ENCODE data around the gene AVPR2. TPM values are rescaled to one million over a fixed set of nuclear protein-coding genes. Genes with fewer than 3 reads are reported as not detected.

AVPR2 gene
- total and polyA plus RNA-seq, 9 donors = 0.34 to 1.5 (median 0.55) TPM; not detected in 3

DNA sequence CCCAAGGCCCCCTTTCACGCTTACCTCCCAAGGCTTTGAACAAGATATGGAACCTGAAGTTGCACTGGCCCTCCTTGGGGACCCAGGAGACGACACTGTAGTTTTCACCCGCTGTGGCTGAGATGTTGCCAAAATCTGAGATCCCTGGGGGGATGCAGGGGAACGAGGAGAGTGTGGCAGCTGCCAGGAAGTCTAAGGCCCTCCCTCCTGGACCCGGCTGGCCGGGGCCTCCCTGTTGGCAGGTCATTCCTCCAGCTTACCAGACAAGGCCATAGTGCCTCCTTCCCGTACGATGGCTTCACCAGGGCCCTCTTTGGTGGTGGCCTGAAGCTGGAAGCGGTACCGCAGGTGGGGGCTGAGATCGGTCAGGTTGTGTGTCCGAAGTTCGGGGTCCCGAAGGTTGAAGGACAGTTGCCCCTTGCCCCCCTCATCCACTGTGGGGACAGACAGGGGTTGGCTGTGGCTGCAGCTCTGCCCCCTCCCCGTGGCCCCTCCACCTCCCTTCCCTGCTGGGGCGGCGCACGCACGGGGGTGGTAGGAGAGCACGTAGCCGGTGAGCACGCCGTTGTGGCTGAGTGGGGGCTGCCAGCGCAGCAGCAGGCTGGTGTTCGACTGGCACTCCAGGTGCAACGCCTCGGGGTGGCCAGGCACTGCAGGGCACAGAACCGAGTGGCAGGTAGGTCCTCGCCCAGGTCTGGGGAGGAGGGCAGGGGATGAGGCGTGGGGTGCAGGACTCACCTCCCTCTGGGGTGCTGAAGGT lies 39.7 kb upstream of the AVPR2 start:
- WGBS, 3 donors = 79 to 85% (median 84%) methylated on average over 29 to 30 of the region's 30 CpGs
- H3K9me3 ChIP-seq = no peaks in the 10 kb centered on the region
- TF ChIP-seq, protein P1, sequence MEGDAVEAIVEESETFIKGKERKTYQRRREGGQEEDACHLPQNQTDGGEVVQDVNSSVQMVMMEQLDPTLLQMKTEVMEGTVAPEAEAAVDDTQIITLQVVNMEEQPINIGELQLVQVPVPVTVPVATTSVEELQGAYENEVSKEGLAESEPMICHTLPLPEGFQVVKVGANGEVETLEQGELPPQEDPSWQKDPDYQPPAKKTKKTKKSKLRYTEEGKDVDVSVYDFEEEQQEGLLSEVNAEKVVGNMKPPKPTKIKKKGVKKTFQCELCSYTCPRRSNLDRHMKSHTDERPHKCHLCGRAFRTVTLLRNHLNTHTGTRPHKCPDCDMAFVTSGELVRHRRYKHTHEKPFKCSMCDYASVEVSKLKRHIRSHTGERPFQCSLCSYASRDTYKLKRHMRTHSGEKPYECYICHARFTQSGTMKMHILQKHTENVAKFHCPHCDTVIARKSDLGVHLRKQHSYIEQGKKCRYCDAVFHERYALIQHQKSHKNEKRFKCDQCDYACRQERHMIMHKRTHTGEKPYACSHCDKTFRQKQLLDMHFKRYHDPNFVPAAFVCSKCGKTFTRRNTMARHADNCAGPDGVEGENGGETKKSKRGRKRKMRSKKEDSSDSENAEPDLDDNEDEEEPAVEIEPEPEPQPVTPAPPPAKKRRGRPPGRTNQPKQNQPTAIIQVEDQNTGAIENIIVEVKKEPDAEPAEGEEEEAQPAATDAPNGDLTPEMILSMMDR (IDR thresholded peaks at IDR 0.05) = no peak
- TF ChIP-seq EP300 (IDR thresholded peaks at IDR 0.05) (no peak), POLR2A (IDR thresholded peaks at IDR 0.05) (no peak)
- DNase-seq = no peak
- no peaks in the 10 kb centered on the region for H3K4me1 ChIP-seq (ENCODE audit: insufficient read depth)
- H3K4me3 ChIP-seq = no peak overlapping the region
- no peaks in the 10 kb centered on the region for H3K27me3 ChIP-seq
- intact Hi-C loops (cut with DNase I) = no loop called here
- H3K27ac ChIP-seq = no peak overlapping the region
- no peaks in the 10 kb centered on the region for H3K36me3 ChIP-seq

DNA sequence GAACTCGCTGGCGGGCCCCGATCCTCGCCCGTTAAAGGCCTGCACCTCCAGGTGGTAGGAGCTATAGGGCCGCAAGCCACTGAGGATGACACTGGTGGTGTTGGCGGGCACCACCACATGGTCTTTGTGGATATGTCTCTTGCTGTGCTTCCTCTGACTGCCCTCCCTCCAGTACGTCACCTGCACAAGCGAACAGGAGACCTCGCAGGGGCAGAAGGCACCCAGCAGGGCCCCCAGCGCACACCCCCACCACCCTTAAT lies 39.2 kb upstream of the AVPR2 start:
- Histone ChIP-seq H3K27me3 (no peaks in the 10 kb centered on the region), H3K36me3 (no peaks in the 10 kb centered on the region), H3K4me3 (no peak overlapping the region), H3K27ac (no peak overlapping the region), H3K4me1 (ENCODE audit: insufficient read depth) (no peaks in the 10 kb centered on the region), H3K9me3 (no peaks in the 10 kb centered on the region)
- TF ChIP-seq EP300 (IDR thresholded peaks at IDR 0.05) = no peak
- TF ChIP-seq, protein P1 (IDR thresholded peaks at IDR 0.05) = no peak
- WGBS, 3 donors = 84 to 96% (median 90%) methylated on average over 11 of the region's 11 CpGs
- intact Hi-C loops (cut with DNase I) = no loop called here
- no peak for DNase-seq

DNA sequence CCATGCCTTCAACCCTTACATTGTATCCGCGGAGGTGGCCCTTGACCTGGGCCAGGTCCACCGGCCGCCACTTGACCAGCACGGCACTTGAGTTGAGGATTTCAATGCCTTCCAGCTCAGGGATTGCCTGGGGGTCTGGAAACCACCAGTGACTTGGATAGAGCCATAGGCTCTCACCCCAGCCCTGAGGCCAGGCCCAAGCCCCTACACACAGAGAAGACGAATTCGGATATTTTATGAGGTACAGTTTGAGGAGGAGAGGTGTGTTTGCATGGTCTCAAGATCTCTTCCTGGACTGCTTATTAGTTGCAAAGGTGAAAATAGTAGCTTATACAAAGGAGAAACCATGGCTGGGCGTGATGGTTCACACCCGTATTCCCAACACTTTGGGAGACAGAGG lies 38.8 kb upstream of the AVPR2 start:
- Histone ChIP-seq H3K27ac (no peak overlapping the region), H3K27me3 (no peaks in the 10 kb centered on the region), H3K4me3 (no peak overlapping the region), H3K9me3 (no peaks in the 10 kb centered on the region), H3K4me1 (ENCODE audit: insufficient read depth) (no peaks in the 10 kb centered on the region), H3K36me3 (no peaks in the 10 kb centered on the region)
- intact Hi-C loops (cut with DNase I) = no loop called here
- TF ChIP-seq POLR2A (IDR thresholded peaks at IDR 0.05) = no peak
- no peak for TF ChIP-seq EP300 (IDR thresholded peaks at IDR 0.05)
- TF ChIP-seq, protein P1 (IDR thresholded peaks at IDR 0.05) = no peak
- DNase-seq = no peak
- WGBS, 3 donors = 89 to 94% (median 90%) methylated on average over 9 of the region's 9 CpGs

DNA sequence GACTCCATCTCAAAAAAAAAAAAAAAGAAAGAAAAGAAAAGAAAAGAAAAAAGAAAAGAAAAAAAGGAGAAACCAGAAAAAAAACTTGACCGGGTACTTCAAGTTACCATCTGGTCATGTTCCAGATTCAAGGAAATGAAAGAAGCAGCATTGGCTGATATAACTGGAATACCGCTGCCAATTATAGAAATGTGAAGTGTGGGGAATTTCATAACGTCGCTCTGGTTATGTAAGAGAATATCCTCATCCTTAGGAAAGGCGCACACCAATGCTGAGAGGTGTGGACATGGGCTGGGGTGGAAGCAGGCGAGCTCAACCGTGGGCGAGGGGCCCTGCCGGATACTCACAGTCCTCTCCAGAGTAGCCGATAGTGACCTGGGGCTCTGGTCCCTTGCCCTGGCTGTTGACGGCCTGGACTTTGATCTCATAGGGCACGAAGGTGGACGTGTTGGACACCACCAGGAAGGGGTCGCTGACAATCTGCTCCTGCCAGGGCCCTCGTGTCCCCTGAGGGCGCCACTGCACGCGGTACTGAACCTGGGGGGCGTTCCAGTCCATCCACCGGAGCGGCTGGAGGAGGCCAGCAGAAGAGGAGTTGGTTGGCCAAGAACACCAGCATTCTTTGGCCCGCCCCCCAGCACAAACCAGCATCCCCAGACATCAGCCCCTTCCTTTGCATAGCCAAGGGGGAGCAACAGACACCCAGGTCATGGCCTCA lies 38.0 kb upstream of the AVPR2 start:
- H3K4me3 ChIP-seq = no peak overlapping the region
- H3K36me3 ChIP-seq = no peaks in the 10 kb centered on the region
- whole genome bisulfite sequencing, 3 donors = 82 to 86% (median 84%) methylated on average over 20 to 22 of the region's 22 CpGs
- TF ChIP-seq POLR2A (IDR thresholded peaks at IDR 0.05) (no peak), EP300 (IDR thresholded peaks at IDR 0.05) (no peak)
- TF ChIP-seq, protein P1 (IDR thresholded peaks at IDR 0.05) = no peak
- intact Hi-C loops (cut with DNase I) = no loop called here
- no peak overlapping the region for H3K27ac ChIP-seq
- no peaks in the 10 kb centered on the region for H3K27me3 ChIP-seq
- no peak for DNase-seq
- no peaks in the 10 kb centered on the region for H3K9me3 ChIP-seq
- H3K4me1 ChIP-seq (ENCODE audit: insufficient read depth) = no peaks in the 10 kb centered on the region

Measured in ovary (tissue), 9 donors.